ENCODE data around the gene MEDAG.
A peak's percentile ranks its signal among the peaks of the same experiment; 100 is the strongest.

Gene MEDAG

DNA sequence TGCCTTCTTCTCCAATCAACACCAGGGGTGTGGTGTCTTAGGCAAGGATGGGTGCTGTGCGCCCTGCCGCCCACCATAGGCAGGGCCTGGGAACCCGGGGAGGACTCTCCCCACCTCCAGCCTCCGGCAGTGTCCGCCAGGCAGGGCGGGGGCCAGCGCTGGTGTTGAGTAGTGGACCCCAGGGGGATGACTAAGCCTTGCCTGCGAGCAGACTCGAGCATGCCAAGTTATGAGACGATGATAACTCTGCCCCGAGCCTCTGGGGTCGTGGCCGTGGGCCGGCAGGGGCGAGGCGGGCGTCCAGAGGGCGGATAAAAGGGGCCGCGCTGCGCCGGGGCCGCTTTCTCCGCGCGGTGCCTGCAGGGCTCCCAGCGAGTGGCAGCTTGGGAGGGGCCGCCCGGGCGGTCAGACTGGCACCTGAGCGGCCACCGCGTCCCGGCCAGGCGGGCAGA, at the start of gene MEDAG:
Gene MEDAG (plus strand): TSS at position 340 of the 452 bp plus-strand sequence. CDS start 245 bp downstream, outside the sequence.
- no peak for FAIRE-seq

DNA sequence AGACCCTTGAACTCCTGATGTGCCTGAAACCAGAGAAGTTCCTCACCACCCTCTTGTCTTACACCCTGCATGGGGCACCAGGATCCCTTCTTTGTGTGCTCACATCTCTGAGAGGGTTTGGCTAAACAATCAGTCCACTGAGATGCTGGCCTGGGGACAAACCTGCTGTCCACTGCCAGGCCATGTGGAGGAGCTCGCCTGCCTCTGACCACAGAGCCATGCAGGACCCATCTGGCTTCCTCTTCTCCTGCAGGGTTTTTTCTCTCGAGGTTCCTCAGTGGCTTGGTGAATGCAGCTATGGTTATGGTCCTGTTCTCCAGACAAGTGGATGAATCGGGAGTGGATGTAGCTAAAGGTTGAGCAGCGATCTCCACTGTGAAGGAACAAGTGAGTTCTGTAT, 49.1 kb upstream of the MEDAG start:
- no peak for FAIRE-seq

DNA sequence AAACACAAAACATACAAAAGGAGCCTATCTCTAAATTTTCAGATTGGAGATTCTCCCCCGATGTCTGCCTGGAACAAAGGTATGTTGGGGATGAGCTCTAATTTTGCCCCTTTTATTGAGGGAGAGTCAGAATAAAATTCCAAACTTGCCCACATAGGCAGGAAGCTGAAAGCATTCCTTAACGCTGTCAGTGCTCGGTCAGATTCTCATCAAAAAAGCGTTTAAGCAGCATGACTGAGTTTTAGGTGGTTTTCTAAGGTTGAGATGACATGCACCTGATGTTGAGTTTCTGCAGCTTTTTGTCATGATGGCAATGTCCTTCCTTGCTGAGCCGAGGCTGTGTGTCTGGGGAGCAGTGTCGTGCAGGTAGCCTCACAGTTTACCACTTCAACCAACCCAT, 48.4 kb upstream of the MEDAG start:
- FAIRE-seq, result no peak

DNA sequence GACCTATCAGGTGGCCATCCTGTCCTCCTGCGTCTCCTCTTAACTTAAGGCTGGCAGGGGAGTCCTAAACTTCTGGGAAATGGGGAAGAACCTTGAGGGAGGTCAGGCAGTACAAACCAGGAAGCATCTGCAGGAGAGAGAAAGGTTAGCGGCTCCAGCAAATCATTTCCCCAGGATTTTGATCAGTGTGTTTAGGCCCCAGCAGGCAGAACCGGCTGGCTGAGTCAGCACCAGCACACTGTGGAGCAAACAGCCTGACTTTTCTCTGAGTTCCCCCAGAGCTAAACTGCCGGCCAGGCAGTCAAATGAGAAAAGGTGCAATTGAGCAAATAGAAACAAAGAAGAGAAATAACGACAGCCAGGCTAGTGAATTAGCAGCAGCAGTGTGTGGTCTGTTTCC, 46.7 kb upstream of the MEDAG start:
- FAIRE-seq, result peak; percentile 71

DNA sequence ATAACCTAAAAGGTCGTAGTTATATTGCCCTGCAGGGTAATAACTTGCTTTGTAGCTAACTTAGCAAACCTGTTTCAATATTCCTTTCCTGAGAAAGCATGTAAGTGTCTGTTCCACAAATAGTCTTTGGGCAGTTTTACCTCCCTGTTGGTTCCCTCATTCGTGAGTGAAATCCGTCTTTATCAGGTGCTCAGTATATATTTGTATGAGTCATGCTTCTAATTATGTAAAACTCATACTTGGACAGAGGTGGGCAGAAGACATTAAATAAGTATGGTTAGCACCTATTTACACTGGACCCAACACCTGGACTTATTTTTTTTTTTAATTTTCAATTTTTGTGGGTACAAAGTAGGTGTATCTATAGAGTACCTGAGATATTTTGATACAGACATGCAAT, 44.9 kb upstream of the MEDAG start:
- no peak for FAIRE-seq

DNA sequence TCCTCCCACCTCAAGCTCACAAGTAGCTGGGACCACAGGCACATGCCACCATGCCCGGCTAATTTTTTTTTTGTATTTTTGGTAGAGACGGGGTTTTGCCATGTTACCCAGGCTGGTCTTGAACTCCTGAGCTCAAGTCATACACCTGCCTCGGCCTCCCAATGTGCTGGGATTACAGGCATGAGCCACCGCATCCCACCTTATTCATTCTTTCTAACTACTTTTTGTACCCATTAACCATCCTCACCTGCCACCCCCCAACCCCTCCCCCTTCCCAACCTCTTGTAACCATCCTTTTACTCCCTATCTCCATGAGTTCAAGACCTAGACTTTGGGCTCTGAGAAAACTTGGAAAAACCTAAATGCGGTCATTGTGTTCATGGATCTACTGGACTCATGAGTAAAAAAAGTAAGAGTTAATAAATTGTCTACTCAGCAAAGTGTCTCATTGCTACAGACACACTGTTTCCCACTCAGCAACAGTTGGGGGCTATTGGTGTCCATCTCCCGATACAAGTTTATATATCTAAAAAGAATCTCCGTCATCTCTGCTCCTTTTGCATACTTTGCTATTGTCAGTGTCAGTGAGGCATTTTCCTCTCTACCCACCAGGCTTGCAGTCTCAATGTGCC, 44.1 kb upstream of the MEDAG start:
- FAIRE-seq, result no peak

DNA sequence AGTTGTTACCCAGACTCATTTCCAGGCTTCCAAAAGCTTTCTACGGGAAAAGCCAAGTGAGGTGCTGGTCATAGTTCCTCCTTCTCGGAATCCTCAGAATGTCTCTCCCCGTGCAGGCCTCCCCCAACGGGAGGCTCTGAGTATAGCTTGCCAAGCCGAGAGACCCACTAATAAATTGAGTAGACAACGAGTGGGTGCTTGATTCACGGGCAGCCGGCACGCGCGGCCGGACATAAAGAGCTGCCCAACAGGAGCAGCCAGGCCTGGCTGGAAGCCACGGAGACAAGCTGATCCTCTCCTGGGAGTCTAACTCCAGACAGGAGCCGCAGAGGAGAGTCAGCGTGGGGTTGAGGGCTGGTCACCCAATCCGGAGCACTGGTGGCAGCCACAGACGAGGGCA, 43.4 kb upstream of the MEDAG start:
- FAIRE-seq, result no peak

DNA sequence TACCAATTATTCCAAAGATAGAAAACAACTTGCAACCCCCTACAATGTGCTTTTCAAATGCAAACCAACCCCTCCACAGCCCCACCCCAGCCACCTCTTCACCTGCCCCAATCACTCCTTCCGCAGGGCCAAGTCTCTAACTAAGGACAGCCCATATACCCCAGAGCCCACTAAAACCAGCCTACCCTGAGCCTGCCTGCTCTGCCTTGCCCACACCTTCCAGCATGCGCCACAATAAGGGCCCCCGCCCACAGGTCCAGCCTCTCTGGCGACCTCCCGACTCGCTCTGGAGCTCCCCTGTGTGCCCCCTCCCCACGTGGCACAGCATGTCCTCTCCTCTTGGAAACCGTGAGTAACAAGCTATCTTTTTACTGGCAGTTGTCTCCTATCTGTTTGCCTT, 42.8 kb upstream of the MEDAG start:
- no peak for FAIRE-seq

DNA sequence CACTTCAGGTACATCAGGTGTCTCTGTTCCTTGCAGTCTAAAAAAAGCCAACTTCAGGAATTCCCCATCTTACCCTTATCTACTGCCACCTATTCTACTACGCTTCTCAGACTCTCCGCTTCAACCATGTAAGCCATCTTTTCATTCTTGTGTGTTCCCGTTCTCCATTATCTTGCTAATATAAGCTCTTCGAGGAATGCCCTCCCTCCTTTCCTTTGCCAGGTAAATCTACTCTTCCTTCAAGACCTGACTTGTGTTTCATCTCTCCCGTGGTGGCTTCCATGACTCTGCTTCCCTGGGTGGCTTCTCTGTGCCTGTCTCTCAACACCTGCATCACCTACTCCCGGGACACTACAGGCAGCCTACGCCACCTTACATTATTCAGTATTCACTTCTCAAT, 42.3 kb upstream of the MEDAG start:
- FAIRE-seq, result no peak

DNA sequence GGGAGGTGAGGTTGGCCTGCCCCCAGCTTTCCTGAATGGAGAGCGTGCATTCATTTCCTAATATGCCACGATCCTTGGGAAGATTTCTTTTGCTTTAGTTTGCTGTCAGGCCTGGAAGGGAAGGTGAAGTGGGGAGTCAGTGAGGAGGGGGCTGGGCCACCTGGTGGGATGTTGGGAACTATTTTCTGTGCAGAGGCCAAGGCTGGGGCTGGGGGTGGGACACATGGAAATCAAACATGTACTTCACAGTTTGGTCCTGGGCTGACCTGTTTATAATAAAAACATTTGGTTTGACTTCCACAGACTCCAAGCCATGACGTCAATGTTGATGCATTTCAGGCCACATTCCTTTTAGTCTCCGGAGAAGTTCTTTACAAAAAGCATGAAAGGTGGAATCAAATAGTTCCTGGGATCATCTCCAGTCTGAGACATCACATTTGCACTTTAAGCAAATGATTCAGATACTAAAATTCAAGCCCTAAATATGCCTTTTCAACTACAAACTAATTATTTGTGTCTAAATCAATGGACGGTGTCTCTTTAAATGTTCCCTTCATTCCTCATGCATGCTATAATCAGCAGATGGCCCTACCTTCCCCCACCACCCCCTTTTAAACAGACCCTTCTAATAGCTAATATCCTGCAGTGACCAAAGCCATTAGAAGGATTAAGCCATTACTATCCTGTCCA, 41.5 kb upstream of the MEDAG start:
- FAIRE-seq, result no peak

DNA sequence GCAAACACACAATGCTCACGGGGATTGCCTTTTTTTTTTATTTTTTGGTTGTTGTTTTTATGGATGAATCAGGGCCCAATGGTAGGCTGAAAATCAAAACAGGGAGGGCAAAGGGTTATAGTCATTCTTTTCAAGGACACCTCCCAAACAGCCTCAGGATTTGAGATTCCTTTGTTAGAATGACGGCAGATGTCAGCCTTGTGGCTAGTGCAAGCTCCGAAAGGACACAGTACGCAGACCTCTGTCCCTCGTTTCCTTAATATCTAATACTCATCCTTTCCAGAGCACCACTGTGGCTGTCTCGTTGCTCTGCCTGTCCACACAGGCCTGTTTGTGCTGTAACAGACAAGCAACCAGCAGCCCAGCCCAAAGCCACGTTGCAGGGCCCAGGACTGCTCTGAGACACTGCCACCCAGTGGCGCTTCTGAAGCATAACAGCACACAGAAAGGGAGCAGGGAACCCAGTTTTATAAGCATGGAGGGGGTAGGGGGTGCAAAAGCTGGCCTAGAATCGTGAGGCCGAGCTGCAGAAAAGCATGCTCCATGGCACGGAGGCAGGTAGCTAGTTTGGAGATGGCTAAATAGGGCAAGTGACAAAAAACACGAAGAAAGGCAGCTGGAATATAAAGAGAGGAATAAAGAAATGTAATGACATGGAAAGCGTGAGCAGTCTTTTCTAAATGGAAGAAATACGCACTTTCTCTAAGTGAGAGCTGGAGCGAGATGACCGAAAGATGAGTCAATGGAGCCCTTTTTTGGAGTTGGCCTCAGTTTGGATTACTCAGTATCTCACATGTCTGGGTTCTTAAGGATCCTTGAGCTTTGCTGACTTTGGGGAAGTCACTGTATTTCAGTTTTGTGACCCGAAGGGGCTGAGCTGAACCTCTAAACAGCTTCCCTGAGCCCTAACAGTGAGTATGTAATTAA, 40.7 kb upstream of the MEDAG start:
- FAIRE-seq, result peak; percentile 13

DNA sequence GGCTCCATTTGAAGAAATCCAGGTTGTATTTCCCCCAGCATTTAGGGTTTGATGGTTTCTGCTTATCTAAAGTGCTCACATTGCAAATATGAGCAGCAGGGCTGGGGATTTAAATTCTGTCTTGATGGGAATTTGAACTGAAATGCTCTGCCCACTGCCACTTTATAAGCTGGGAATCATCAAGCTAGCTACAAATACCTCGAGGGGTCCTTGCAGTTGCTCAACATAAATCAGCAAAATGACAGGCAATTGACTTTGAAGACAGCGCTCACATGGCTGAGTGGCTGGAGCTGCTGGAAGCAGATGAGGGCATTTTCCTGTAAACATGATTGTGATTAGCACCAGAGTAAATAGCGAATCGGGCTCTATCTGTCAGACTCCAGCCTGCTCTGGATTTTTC, 39.4 kb upstream of the MEDAG start:
- FAIRE-seq, result no peak

DNA sequence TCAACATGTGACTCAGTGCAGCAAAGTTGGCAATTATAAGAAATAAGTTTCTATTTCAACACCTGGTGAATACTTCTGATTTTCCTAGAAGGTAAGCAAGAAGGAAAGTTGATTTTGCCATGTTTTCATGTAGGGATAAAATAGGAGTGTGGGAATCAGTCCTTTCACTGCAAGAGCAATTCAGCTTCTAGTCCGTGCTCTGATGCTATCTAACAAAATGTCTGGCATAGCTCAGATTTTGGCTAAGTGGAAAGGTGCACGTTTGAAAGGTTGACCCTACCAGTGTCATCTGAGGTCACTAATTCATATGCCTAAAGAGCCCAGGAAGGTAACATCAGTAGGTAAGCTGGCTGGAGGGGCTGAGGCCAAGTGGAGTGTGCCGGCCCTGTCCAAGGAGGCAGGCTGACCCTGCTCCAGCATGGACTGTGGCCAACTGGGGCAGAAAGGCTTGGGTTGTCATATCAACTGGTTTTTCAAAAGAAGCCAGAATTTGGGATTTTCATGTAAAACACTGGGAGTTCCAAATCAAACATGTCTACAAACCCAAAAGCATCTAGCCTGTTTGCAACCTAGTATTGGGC, 38.9 kb upstream of the MEDAG start:
- peak; percentile 84 for FAIRE-seq

DNA sequence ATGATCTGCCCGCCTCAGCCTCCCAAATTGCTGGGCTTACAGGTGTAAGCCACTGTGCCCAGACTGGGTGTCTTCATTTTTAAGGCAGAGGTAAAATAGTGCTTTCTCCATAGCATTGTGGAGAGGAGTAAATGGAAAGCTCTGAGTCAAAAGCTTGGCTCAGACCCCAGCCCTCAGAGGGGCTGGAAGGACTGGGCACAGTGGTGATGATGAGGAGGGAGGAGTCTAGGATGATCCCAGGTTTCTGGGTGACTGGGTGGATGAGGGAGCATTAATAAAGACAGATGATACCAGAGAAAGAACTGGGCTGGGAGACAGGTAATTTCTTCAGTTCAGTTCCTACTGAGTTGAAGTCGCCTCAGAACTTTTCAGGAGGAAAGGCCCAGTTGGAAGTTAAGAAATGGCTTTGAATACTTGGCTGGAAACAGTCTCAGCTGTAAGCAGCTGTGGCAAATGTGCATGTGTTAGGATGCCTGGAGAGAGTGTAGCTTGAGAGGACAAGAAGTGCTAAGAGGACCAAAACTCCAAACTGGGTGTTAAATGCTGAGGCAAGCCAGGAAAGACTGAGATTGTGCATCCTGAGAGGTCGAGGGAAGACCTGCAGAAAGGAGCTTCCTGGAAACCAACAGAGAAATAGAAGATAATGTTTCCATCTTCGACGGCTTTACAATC, 37.1 kb upstream of the MEDAG start:
- no peak for FAIRE-seq

DNA sequence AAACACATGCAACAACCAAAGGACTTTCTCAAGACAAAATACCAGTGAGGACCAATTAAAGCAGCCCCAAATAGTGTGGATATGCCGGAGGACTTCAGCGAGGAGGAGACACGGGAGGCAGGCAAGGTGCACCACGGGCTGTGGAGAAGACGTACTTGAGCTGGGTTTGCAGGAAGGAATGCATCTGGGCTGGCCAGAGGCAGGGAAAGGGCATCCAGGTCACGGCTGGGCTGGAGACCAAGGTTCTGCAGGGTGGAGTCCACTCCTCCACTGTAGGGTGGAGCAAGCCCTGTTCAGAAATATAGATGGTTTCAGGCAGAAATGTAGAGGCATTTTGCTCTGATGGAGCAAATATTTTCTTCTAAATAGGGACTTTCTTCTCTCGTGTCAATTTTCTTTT, 36.6 kb upstream of the MEDAG start:
- FAIRE-seq, result no peak

DNA sequence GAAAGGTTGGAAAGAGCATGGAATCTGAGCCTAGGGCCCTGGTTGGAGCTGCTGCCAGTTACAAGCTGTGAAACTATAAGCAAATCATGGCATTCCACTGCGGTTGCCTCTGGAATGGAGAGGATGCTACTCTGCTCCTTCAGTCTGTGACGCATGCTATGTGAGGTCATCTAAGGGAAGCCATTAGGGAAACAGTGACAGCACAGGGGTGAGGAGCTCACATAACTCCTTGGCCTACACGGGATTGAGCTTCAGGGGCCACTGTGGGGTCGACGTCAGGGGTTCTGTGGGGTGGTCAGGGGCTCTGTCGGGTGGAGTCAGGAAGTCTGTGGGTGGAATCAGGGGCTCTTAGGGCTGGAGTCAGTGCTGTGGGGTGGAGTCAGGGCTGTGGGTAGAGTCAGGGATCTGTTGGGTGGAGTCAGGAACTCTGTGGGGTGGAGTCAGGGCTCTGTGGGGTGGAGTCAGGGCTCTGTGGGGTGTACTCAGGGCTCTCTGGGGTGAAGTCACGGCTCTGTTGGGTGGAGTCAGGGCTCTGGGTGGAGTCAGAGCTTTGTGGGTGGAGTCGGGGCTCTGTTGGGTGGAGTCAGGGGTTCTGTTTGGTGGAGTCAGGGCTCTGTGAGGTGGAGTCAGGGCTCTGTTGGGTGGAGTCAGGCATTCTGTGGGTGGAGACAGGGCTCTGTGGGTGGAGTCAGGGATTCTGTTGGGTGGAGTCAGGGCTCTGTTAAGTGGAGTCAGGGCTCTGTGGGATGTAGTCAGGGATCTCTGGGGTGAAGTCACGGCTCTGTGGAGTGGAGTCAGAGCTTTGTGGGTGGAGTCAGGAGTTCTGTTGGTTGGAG, 35.8 kb upstream of the MEDAG start:
- FAIRE-seq, result no peak

DNA sequence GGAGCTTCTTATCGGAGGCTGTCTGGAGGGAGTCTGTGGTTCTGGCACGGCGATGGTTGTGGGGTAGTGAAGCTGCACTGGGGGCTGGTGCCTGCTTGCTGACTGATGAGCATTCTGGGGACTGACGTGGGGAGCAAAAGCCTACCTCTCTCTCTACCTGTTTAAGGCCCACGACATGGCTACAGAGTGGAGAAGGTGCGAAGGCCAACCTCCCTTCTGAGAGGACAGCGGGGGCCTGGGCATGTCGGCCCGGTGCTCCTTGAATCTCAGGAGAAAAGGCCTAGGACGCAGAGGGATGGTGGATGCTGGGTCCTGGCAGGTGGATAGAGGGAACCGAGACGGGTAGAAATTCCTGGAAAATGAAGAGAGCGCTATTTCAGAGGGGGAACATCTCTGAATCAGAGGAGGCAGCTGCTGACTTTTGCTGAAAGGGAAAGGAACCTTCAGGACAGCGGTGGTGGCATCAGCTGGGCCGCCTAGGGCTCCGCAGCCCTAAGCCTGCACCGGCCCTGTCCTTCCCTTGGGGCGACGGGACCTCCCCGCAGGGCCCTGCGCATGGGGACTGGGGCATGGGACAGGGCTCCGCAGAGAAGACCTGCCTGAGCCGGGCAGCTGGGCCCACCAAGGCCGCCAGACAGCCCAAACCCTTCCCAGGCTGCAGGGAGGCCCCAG, 35.0 kb upstream of the MEDAG start:
- FAIRE-seq, result no peak

DNA sequence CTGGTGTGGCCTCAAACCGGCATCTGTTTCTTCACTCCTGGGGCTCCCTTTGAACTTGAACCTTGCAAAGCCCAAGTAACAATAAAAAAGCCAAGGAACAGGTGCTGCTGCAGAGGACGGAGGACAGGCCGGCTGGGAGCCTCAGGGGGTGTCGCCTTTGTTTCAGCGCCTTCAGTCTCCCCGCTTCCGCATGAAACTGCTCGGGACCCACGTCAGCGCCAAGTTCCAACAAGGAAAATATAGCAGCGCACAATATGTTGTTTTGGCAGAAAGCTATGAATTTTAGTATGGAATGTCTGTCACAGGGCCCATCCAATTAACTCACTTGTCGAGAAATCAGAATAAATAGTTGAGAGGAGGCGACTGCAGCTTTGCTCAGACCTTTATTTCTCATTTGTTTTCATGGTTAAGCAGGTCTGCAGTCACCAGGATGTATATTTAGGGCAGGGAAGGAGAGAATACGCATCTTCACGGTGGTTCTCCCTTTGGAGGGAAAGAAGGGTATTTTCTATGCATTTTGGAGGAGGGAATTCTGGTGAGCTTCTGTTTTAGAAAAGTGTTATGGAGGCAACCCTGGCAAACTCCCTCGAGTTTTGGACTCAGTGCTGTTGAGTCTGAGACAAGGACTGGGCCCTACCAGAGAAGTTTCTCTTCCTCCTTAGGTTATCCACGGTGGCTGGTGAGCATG, 34.3 kb upstream of the MEDAG start:
- no peak for FAIRE-seq

DNA sequence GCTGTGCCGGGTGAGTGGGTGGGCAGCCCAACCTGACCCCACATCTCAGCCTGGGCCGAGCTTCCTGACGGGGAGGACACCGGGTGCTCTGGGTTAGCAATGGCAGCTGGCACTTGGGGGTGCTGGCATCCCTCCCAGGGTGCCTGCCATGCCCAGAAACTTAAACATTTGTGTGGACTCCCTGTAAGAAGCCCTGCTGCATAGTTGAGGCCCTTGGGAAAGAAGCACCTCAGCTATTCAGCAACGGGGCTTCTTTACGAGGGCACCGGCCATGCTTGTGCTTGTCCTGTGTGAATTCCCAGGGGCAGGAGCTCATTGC, 33.8 kb upstream of the MEDAG start:
- no peak for FAIRE-seq

DNA sequence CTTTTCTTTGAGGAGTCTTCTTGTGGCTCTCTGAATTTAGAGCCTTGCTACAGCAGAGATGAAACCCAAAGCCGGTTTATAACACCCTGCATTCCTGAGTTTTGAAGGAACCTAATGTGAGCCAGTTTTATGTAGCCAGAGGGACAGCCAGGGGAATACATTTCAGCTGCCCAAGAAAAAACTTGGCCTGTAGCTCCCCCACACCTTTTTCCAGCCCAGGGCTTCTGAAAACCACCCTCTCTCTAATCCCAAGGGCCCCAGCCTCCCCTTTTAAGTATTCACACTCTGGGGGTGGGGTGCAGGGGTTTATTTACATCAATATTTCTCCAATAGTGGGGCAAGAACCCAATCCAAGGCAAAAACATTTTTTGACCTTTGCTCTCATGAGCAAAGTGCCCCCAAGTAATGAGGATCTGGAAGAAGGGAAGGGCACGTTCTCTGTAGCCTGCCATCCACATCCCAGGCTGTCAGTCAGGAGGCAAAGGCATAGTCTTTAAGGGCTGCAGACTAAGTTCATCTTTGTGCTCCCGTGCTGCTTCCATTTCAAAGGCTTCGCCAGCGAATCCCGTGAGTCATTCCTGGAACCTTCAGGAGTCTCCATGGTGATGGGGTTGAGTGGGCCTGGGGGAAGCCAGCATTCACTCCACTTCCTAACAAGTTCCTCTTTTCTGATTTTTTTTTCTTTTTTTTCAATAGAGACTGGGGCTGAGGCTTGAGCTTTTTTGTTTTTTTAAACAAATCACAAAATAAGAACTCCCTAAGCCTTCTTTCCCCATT, 33.2 kb upstream of the MEDAG start:
- FAIRE-seq, result no peak
